H9 (cell line): ENCODE data around the gene A1BG. TPM values are rescaled to one million over a fixed set of nuclear protein-coding genes. Genes with fewer than 3 reads are reported as not detected.

Source experiments
- DNase-seq: peaks from one replicate; pipeline ENCODE4 v3.0.0-alpha.2; 2017
- H2AFZ ChIP-seq: one replicate; pipeline ENCODE4 v1.6.1; 2013; ENCODE audit warnings: mild to moderate bottlenecking, low read length, control low read depth, moderate library complexity
- H2AK5ac ChIP-seq: 2 replicates; pipeline ENCODE4 v1.6.1; 2013; ENCODE audit warnings: low read length, control low read depth, mixed read lengths; ENCODE audit not compliant: insufficient read length
- H2BK120ac ChIP-seq: one replicate; pipeline ENCODE4 v1.6.1; 2013; ENCODE audit warnings: low read depth, mild to moderate bottlenecking, low read length, control low read depth, inconsistent platforms; ENCODE audit not compliant: poor library complexity, severe bottlenecking
- H2BK12ac ChIP-seq: 2 replicates; pipeline ENCODE4 v1.6.1; 2013; ENCODE audit warnings: low read length, control low read depth, mixed read lengths, low read depth; ENCODE audit not compliant: insufficient read length
- H2BK15ac ChIP-seq: 2 replicates; pipeline ENCODE4 v1.6.1; 2013; ENCODE audit warnings: low read depth, low read length, control low read depth
- H2BK20ac ChIP-seq: one replicate; pipeline ENCODE4 v1.6.1; 2013; ENCODE audit warnings: low read depth, mild to moderate bottlenecking, low read length, control low read depth, inconsistent platforms; ENCODE audit not compliant: poor library complexity, severe bottlenecking
- H2BK5ac ChIP-seq: 2 replicates; pipeline ENCODE4 v1.6.1; 2013; ENCODE audit warnings: low read length, control low read depth, mixed read lengths; ENCODE audit not compliant: insufficient read length
- H3K14ac ChIP-seq: 2 replicates; pipeline ENCODE4 v1.6.1; 2013; ENCODE audit warnings: low read length, control low read depth; ENCODE audit not compliant: insufficient read depth
- H3K18ac ChIP-seq: 2 replicates; pipeline ENCODE4 v1.6.1; 2013; ENCODE audit warnings: low read depth, mild to moderate bottlenecking, mixed read lengths, low read length, control low read depth; ENCODE audit not compliant: insufficient read length
- H3K23ac ChIP-seq: 2 replicates; pipeline ENCODE4 v1.6.1; 2013; ENCODE audit warnings: low read length, control low read depth, mixed read lengths, low read depth; ENCODE audit not compliant: insufficient read length
- H3K23me2 ChIP-seq: 2 replicates; pipeline ENCODE4 v1.6.1; 2013; ENCODE audit warnings: low read depth, mild to moderate bottlenecking, mixed read lengths, low read length, control low read depth; ENCODE audit not compliant: insufficient read length, poor library complexity, severe bottlenecking
- H3K27ac ChIP-seq: 2 replicates; pipeline ENCODE4 v1.5.1; 2013; ENCODE audit warnings: low read length, control low read depth, mixed read lengths, low read depth; ENCODE audit not compliant: insufficient read length
- H3K27me3 ChIP-seq: 2 replicates; pipeline ENCODE4 v1.6.1; 2013; ENCODE audit warnings: low read length, control low read depth, inconsistent platforms; ENCODE audit not compliant: insufficient read depth
- H3K4ac ChIP-seq: 2 replicates; pipeline ENCODE4 v1.6.1; 2013; ENCODE audit warnings: low read depth, mild to moderate bottlenecking, control low read depth, inconsistent platforms, low read length, moderate library complexity
- H3K4me1 ChIP-seq: 2 replicates; pipeline ENCODE4 v1.6.1; 2013; ENCODE audit warnings: low read length, control low read depth, inconsistent platforms; ENCODE audit not compliant: insufficient read depth
- H3K4me2 ChIP-seq: 2 replicates; pipeline ENCODE4 v1.6.1; 2013; ENCODE audit warnings: low read length, control low read depth, mixed read lengths; ENCODE audit not compliant: insufficient read length, insufficient read depth
- H3K56ac ChIP-seq: 2 replicates; pipeline ENCODE4 v1.6.1; 2013; ENCODE audit warnings: low read depth, mild to moderate bottlenecking, mixed read lengths, low read length, control low read depth; ENCODE audit not compliant: insufficient read length
- H3K79me1 ChIP-seq: 2 replicates; pipeline ENCODE4 v1.6.1; 2013; ENCODE audit warnings: low read depth, mild to moderate bottlenecking, moderate library complexity, low read length, control low read depth, inconsistent platforms; ENCODE audit not compliant: insufficient read depth, poor library complexity, severe bottlenecking
- H3K79me2 ChIP-seq: 2 replicates; pipeline ENCODE4 v1.6.1; 2013; ENCODE audit warnings: low read length, control low read depth, inconsistent platforms; ENCODE audit not compliant: insufficient read depth
- H3K9ac ChIP-seq: 2 replicates; pipeline ENCODE4 v1.6.1; 2013; ENCODE audit warnings: low read length, control low read depth, mixed read lengths; ENCODE audit not compliant: insufficient read length; ENCODE audit errors: extremely low read depth
- H3K9me3 ChIP-seq: one replicate; pipeline ENCODE4 v1.6.1; 2013; ENCODE audit warnings: low read depth, low read length, inconsistent platforms; ENCODE audit not compliant: control insufficient read depth
- H3T11ph ChIP-seq: one replicate; pipeline ENCODE4 v1.6.1; 2013; ENCODE audit warnings: mild to moderate bottlenecking, low read length, control low read depth, inconsistent platforms
- H4K20me1 ChIP-seq: one replicate; pipeline ENCODE4 v1.6.1; 2013; ENCODE audit not compliant: control insufficient read depth, insufficient read length, insufficient read depth
- H4K5ac ChIP-seq: 2 replicates; pipeline ENCODE4 v1.6.1; 2013; ENCODE audit warnings: low read depth, mild to moderate bottlenecking, mixed read lengths, low read length, control low read depth; ENCODE audit not compliant: insufficient read length
- H4K8ac ChIP-seq: replicated peaks from 2 replicates; pipeline ENCODE4 v1.6.1; 2013; ENCODE audit warnings: low read length, control low read depth, mixed read lengths, low read depth; ENCODE audit not compliant: insufficient read length
- H4K91ac ChIP-seq: 2 replicates; pipeline ENCODE4 v1.6.1; 2013; ENCODE audit warnings: low read depth, mild to moderate bottlenecking, moderate library complexity, mixed read lengths, low read length, control low read depth; ENCODE audit not compliant: insufficient read length
- H3K27ac Mint-ChIP-seq, 3 experiments: 2 replicates in 2 of 3; 3 replicates in 1 of 3; pipeline ENCODE4 v1.8.0; 2020 to 2021; ENCODE audit warnings: mixed read lengths in 3 of 3, mild to moderate bottlenecking in 1 of 3, moderate library complexity in 1 of 3
- H3K27me3 Mint-ChIP-seq: 2 replicates; pipeline ENCODE4 v1.8.0; 2021; ENCODE audit warnings: low read depth, mild to moderate bottlenecking, moderate library complexity, mixed read lengths
- H3K36me3 Mint-ChIP-seq, 3 experiments: 2 replicates in 2 of 3; 3 replicates in 1 of 3; pipeline ENCODE4 v1.8.0; 2020 to 2021; ENCODE audit warnings: low read depth in 3 of 3, mixed read lengths in 3 of 3; ENCODE audit not compliant: insufficient read depth in 1 of 3
- H3K4me1 Mint-ChIP-seq, 2 experiments: 2 replicates each; pipeline ENCODE4 v1.8.0; 2020; ENCODE audit warnings: mixed read lengths in 2 of 2
- H3K4me3 Mint-ChIP-seq, 2 experiments: 2 replicates in 1 of 2; 3 replicates in 1 of 2; pipeline ENCODE4 v1.8.0; 2020 to 2021; ENCODE audit warnings: mild to moderate bottlenecking in 2 of 2, mixed read lengths in 2 of 2, moderate library complexity in 1 of 2
- H3K9me3 Mint-ChIP-seq, 2 experiments: 2 replicates in 1 of 2; 3 replicates in 1 of 2; pipeline ENCODE4 v1.8.0; 2020; ENCODE audit warnings: mild to moderate bottlenecking in 2 of 2, mixed read lengths in 2 of 2, moderate library complexity in 1 of 2
- CTCF ChIP-seq: fragments of 200-600 bp; sonication (generic); conservative IDR thresholded peaks from 3 replicates; pipeline ENCODE4 v1.8.0; 2021; ENCODE audit warnings: antibody characterized with exemption, mild to moderate bottlenecking
- WGBS: extraction: QIAGEN DNeasy Blood & Tissue Kit; methylation state at CpG from one replicate; pipeline ENCODE4 v1.1.7; 2013; ENCODE audit warnings: missing lambda C conversion rate, low lambda C conversion rate, mixed read lengths; ENCODE audit not compliant: insufficient read length; ENCODE audit errors: extremely low coverage; 5-methylcytosine and 5-hydroxymethylcytosine counted together
- total RNA-seq: library from RNA; stranded (reverse); gene quantifications from 2 replicates; pipeline ENCODE4 v1.2.1, GENCODE V29; 2021

A1BG gene
- total RNA-seq, 1 experiment from 2014 or later, result 17.4 TPM

GRCh38 chr19:58336820-58337219 is 16.5 kb downstream of the A1BG start:
- no peak overlapping the region for H3K27ac Mint-ChIP-seq
- H3K4me3 Mint-ChIP-seq, result no peak overlapping the region
- peaks cover 14 to 34% (median 24%) of the 10 kb centered on the region in 3 experiments; a peak in 6 of 7 replicates for H3K36me3 Mint-ChIP-seq

More at GRCh38 chr19:58336820-58337219, 16.5 kb downstream of the A1BG start:
- no peaks in the 10 kb centered on the region; a peak in 1 of 5 replicates for H3K9me3 Mint-ChIP-seq
- no peak for DNase-seq
- Histone ChIP-seq H3K9ac (no peak overlapping the region), H3K79me2 (no peaks in the 10 kb centered on the region), H3K4ac (no peak overlapping the region), H3K9me3 (no peaks in the 10 kb centered on the region), H2BK120ac (no peak overlapping the region), H2BK15ac (no peak overlapping the region), H4K8ac (no peak overlapping the region), H2BK12ac (no peak overlapping the region), H4K20me1 (no peaks in the 10 kb centered on the region), H3K23ac (no peak overlapping the region), H3K18ac (no peak overlapping the region), H2BK20ac (no peak overlapping the region), H3K79me1 (no peaks in the 10 kb centered on the region), H3T11ph (no peak overlapping the region), H4K5ac (no peak overlapping the region), H2AK5ac (no peak overlapping the region), H3K23me2 (no peaks in the 10 kb centered on the region), H4K91ac (no peak overlapping the region), H3K14ac (no peak overlapping the region), H3K4me2 (no peak overlapping the region), H2AFZ (no peak overlapping the region), H3K27ac (no peak overlapping the region), H3K27me3 (no peaks in the 10 kb centered on the region), H3K56ac (no peak overlapping the region), H3K4me1 (no peaks in the 10 kb centered on the region), H2BK5ac (no peak overlapping the region)
- WGBS, result no CpG with 5 or more reads among the region's 4 CpGs
- TF ChIP-seq CTCF, result no peak
- H3K27me3 Mint-ChIP-seq, result no peaks in the 10 kb centered on the region
- no peaks in the 10 kb centered on the region for H3K4me1 Mint-ChIP-seq
